ENCODE measurements around the gene CPED1.

DNA sequence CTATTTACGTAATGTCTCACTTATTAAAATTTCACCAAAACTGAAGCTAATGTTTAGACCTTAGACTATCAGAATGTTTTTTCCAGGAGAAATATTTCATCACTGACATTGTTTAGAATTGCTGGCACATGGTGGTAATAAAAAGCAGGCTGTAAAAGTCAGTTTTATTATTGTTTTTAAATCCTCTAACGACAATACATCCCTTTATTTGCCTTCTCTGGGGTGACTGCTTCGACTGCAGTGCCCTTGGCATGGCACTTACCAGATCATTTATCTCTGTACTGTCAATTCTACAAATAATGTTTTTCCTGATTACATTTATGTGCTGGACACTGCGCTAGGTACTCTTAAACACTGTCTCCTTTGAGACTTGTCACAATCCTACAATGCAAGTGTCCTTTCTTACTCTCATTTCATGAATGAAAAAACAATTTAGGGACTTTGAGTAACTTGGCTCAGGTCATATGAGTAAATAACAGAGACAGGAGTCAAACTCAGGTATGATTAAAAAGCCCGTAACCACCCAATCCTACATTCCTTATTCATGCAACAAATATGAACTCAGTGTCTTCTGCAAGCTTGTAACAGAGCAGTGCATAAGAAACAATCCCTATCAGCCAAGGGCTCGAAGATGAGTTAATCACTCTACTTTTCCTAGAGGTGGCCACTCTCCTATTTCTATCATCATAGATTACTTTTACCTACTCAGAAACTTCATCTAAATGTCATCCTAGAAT, 43.5 kb upstream of the CPED1 start:
- TF ChIP-seq, protein P1, sequence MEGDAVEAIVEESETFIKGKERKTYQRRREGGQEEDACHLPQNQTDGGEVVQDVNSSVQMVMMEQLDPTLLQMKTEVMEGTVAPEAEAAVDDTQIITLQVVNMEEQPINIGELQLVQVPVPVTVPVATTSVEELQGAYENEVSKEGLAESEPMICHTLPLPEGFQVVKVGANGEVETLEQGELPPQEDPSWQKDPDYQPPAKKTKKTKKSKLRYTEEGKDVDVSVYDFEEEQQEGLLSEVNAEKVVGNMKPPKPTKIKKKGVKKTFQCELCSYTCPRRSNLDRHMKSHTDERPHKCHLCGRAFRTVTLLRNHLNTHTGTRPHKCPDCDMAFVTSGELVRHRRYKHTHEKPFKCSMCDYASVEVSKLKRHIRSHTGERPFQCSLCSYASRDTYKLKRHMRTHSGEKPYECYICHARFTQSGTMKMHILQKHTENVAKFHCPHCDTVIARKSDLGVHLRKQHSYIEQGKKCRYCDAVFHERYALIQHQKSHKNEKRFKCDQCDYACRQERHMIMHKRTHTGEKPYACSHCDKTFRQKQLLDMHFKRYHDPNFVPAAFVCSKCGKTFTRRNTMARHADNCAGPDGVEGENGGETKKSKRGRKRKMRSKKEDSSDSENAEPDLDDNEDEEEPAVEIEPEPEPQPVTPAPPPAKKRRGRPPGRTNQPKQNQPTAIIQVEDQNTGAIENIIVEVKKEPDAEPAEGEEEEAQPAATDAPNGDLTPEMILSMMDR (IDR thresholded peaks at IDR 0.05) = no peak
- no peak for TF ChIP-seq POLR2A (IDR thresholded peaks at IDR 0.05)
